Caco-2 (cell line): ENCODE data around the gene URAD. TPM values are rescaled to one million over a fixed set of nuclear protein-coding genes. Genes with fewer than 3 reads are reported as not detected.
A peak's percentile ranks its signal among the peaks of the same experiment; 100 is the strongest.

Source experiments
- BruUV-seq: library from RNA; stranded (reverse); fragments of 400-500 nt; replicated peaks from 2 replicates; lab custom pipeline; 2021; lab: Mats Ljungman, UMichigan
- CTCF ChIA-PET: fragments of 300-600 bp; sonication (Branson Sonifier 250); formaldehyde crosslinking; loops from one replicate; lab custom pipeline; 2022; ENCODE audit warnings: antibody characterized with exemption; lab: Charles Lee
- POLR2A ChIA-PET: fragments of 300-600 bp; sonication (Branson Sonifier 250); formaldehyde crosslinking; loops from one replicate; lab custom pipeline; 2022; ENCODE audit warnings: antibody characterized with exemption; lab: Charles Lee
- DNase-seq, 2 experiments: peaks; one replicate each; pipeline versions ENCODE4 v3.0.0 to v3.0.0-alpha.2; 2020 to 2022
- H3K27me3 ChIP-seq: replicated peaks from 2 replicates; pipeline ENCODE4 v1.6.0; 2011; ENCODE audit warnings: low read length; ENCODE audit not compliant: control insufficient read depth, insufficient read depth
- H3K36me3 ChIP-seq: 2 replicates; pipeline ENCODE4 v1.5.1; 2011; ENCODE audit warnings: low read length; ENCODE audit not compliant: control insufficient read depth, insufficient read depth
- H3K4me1 ChIP-seq: fragments of 250-450 bp; sonication (Bioruptor Pico); 2 replicates; pipeline ENCODE4 v1.5.1; 2020; ENCODE audit warnings: mild to moderate bottlenecking
- H3K4me3 ChIP-seq: 2 replicates; pipeline ENCODE4 v1.5.1; 2011; ENCODE audit warnings: low read depth, mild to moderate bottlenecking, control low read depth, low read length
- H3K9me3 ChIP-seq: fragments of 250-450 bp; sonication (Bioruptor Pico); 2 replicates; pipeline ENCODE4 v1.5.1; 2020; ENCODE audit warnings: mild to moderate bottlenecking, moderate library complexity
- H3K27ac Mint-ChIP-seq: one replicate; pipeline ENCODE4 v1.8.0; 2022; ENCODE audit warnings: mixed read lengths; ENCODE audit not compliant: unreplicated experiment
- H3K27me3 Mint-ChIP-seq: one replicate; pipeline ENCODE4 v1.8.0; 2022; ENCODE audit warnings: mixed read lengths; ENCODE audit not compliant: insufficient read depth, unreplicated experiment
- H3K36me3 Mint-ChIP-seq: one replicate; pipeline ENCODE4 v1.8.0; 2022; ENCODE audit warnings: mild to moderate bottlenecking, mixed read lengths; ENCODE audit not compliant: insufficient read depth, unreplicated experiment
- H3K4me1 Mint-ChIP-seq: one replicate; pipeline ENCODE4 v1.8.0; 2022; ENCODE audit warnings: low read depth, mixed read lengths; ENCODE audit not compliant: unreplicated experiment
- H3K4me3 Mint-ChIP-seq: one replicate; pipeline ENCODE4 v1.8.0; 2022; ENCODE audit warnings: mild to moderate bottlenecking, moderate library complexity, mixed read lengths; ENCODE audit not compliant: unreplicated experiment
- H3K9me3 Mint-ChIP-seq: one replicate; pipeline ENCODE4 v1.8.0; 2022; ENCODE audit warnings: mixed read lengths; ENCODE audit not compliant: unreplicated experiment
- CTCF ChIP-seq, 2 experiments: fragments of 200-600 bp in 1 of 2; IDR thresholded peaks; 1 replicate in 1 of 2; 2 replicates in 1 of 2; pipeline versions ENCODE4 v1.5.1 to v1.8.0; 2011 to 2022; ENCODE audit warnings: antibody characterized with exemption in 1 of 2, control low read depth in 1 of 2, inconsistent platforms in 1 of 2, low read depth in 1 of 2, low read length in 1 of 2, mild to moderate bottlenecking in 1 of 2, moderate library complexity in 1 of 2; ENCODE audit not compliant: insufficient read depth in 1 of 2, severe bottlenecking in 1 of 2, unreplicated experiment in 1 of 2
- intact Hi-C: fragments of 100-400 bp; cut with micrococcal nuclease; formaldehyde crosslinking; loops from one replicate; pipeline ENCODE4 v1.10.0; 2022; ENCODE audit not compliant: unreplicated experiment
- total RNA-seq: library from RNA; stranded (reverse); gene quantifications from 2 replicates; pipeline ENCODE4 v1.2.3, GENCODE V29; 2022

Gene URAD
- total RNA-seq, 1 experiment from 2014 or later = 5.2 TPM

- H3K4me3 ChIP-seq = no peak overlapping the region
- DNase-seq = no peak
- no peaks in the 10 kb centered on the region for H3K27me3 Mint-ChIP-seq
- H3K4me1 ChIP-seq = peaks cover 27% of the 10 kb centered on the region
- H3K4me1 Mint-ChIP-seq = peaks cover 15% of the 10 kb centered on the region
- TF ChIP-seq CTCF (IDR thresholded peaks at IDR 0.05; ENCODE audit: insufficient read depth in 1 of 2, low read depth in 1 of 2, low read length in 1 of 2, severe bottlenecking in 1 of 2, unreplicated experiment in 1 of 2) = no peak
- peaks cover 9% of the 10 kb centered on the region for H3K9me3 Mint-ChIP-seq
- CTCF ChIA-PET = no interaction called here
- no peak overlapping the region for H3K4me3 Mint-ChIP-seq
- H3K36me3 ChIP-seq = no peaks in the 10 kb centered on the region
- no peaks in the 10 kb centered on the region for H3K36me3 Mint-ChIP-seq
- no peaks in the 10 kb centered on the region for H3K27me3 ChIP-seq
- POLR2A ChIA-PET = no interaction called here
- no peaks in the 10 kb centered on the region for H3K9me3 ChIP-seq
- H3K27ac Mint-ChIP-seq = no peak overlapping the region
- intact Hi-C loops = no loop called here
- BruUV-seq = no TSS peak
These were observed 38.0 kb upstream of the URAD start for GRCh38 chr13:28026508-28026907.

GRCh38 chr13:28022848-28023518 lies 34.5 kb upstream of the URAD start:
- intact Hi-C loops = no loop called here
- H3K4me3 ChIP-seq = no peak overlapping the region
- peaks cover 15% of the 10 kb centered on the region for H3K4me1 Mint-ChIP-seq
- ChIA-PET POLR2A (no interaction called here), CTCF (no interaction called here)
- H3K36me3 ChIP-seq = no peaks in the 10 kb centered on the region
- no peaks in the 10 kb centered on the region for H3K27me3 ChIP-seq
- no peak for TF ChIP-seq CTCF (IDR thresholded peaks at IDR 0.05; ENCODE audit: insufficient read depth in 1 of 2, low read depth in 1 of 2, low read length in 1 of 2, severe bottlenecking in 1 of 2, unreplicated experiment in 1 of 2)
- H3K27me3 Mint-ChIP-seq = no peaks in the 10 kb centered on the region
- peaks cover 10% of the 10 kb centered on the region for H3K9me3 Mint-ChIP-seq
- no peaks in the 10 kb centered on the region for H3K36me3 Mint-ChIP-seq
- peak overlapping the region; percentile 84 for H3K27ac Mint-ChIP-seq
- DNase-seq = peak; percentile 56 to 60
- peak overlapping the region; percentile 25 for H3K4me3 Mint-ChIP-seq
- no peaks in the 10 kb centered on the region for H3K9me3 ChIP-seq
- BruUV-seq = no TSS peak
- H3K4me1 ChIP-seq = peaks cover 27% of the 10 kb centered on the region

- POLR2A ChIA-PET = no interaction called here
These were observed 25.8 kb upstream of the URAD start for GRCh38 chr13:28014301-28014700.

More at GRCh38 chr13:28014301-28014700, 25.8 kb upstream of the URAD start:
- no peaks in the 10 kb centered on the region for H3K36me3 ChIP-seq
- intact Hi-C loops = no loop called here
- Mint-ChIP-seq H3K9me3 (no peaks in the 10 kb centered on the region), H3K27ac (no peak overlapping the region), H3K4me1 (no peaks in the 10 kb centered on the region), H3K36me3 (no peaks in the 10 kb centered on the region), H3K4me3 (no peak overlapping the region), H3K27me3 (no peaks in the 10 kb centered on the region)
- no peaks in the 10 kb centered on the region for H3K9me3 ChIP-seq
- no peak overlapping the region for H3K4me3 ChIP-seq
- TF ChIP-seq CTCF (IDR thresholded peaks at IDR 0.05; ENCODE audit: insufficient read depth in 1 of 2, low read depth in 1 of 2, low read length in 1 of 2, severe bottlenecking in 1 of 2, unreplicated experiment in 1 of 2) = no peak
- H3K27me3 ChIP-seq = no peaks in the 10 kb centered on the region
- H3K4me1 ChIP-seq = no peaks in the 10 kb centered on the region
- no TSS peak for BruUV-seq
- CTCF ChIA-PET = no interaction called here
- no peak for DNase-seq
